Loucy (cell line): ENCODE results near the gene BMP3.

Source experiments
- H2AFZ ChIP-seq: fragments of 200-600 bp; sonication (generic); 2 replicates; pipeline ENCODE4 v1.6.0; 2016; ENCODE audit warnings: antibody characterized with exemption, mild to moderate bottlenecking, low read length, moderate library complexity
- H3F3A ChIP-seq: fragments of 200-600 bp; 2 replicates; pipeline ENCODE4 v1.6.0; 2016; ENCODE audit warnings: antibody characterized with exemption, low read depth, mild to moderate bottlenecking
- H3K27me3 ChIP-seq: fragments of 200-600 bp; sonication (generic); 2 replicates; pipeline ENCODE4 v1.6.1; 2014; ENCODE audit warnings: low read length, mild to moderate bottlenecking; ENCODE audit not compliant: insufficient read depth, poor library complexity, severe bottlenecking
- H3K36me3 ChIP-seq: fragments of 200-600 bp; sonication (generic); 2 replicates; pipeline ENCODE4 v1.6.1; 2016; ENCODE audit warnings: low read length; ENCODE audit not compliant: insufficient read depth
- H3K4me1 ChIP-seq: fragments of 200-600 bp; sonication (generic); 2 replicates; pipeline ENCODE4 v1.5.1; 2014; ENCODE audit warnings: low read length, mild to moderate bottlenecking; ENCODE audit not compliant: insufficient read depth, poor library complexity, severe bottlenecking
- H3K4me2 ChIP-seq: fragments of 200-600 bp; sonication (generic); 2 replicates; pipeline ENCODE4 v1.6.0; 2014; ENCODE audit warnings: antibody characterized with exemption, low read length, low read depth, mild to moderate bottlenecking; ENCODE audit not compliant: poor library complexity, severe bottlenecking
- H3K4me3 ChIP-seq: fragments of 200-600 bp; sonication (generic); 2 replicates; pipeline ENCODE4 v1.5.1; 2014; ENCODE audit warnings: low read length, mild to moderate bottlenecking, mixed read lengths; ENCODE audit not compliant: poor library complexity, severe bottlenecking
- H3K79me2 ChIP-seq: fragments of 200-600 bp; sonication (generic); 2 replicates; pipeline ENCODE4 v1.6.1; 2014; ENCODE audit warnings: low read length; ENCODE audit not compliant: insufficient read depth
- H3K9ac ChIP-seq: fragments of 200-600 bp; sonication (generic); 2 replicates; pipeline ENCODE4 v1.6.0; 2014; ENCODE audit warnings: mild to moderate bottlenecking, low read depth, low read length, moderate library complexity; ENCODE audit not compliant: poor library complexity, severe bottlenecking
- H3K9me2 ChIP-seq: fragments of 200-600 bp; sonication (generic); replicated peaks from 2 replicates; pipeline ENCODE4 v1.6.1; 2016; ENCODE audit warnings: low read depth, low read length, mixed read lengths
- H3K9me3 ChIP-seq: fragments of 200-600 bp; sonication (generic); 2 replicates; pipeline ENCODE4 v1.6.1; 2014; ENCODE audit warnings: mild to moderate bottlenecking, antibody characterized with exemption, low read length, low read depth; ENCODE audit not compliant: insufficient read depth
- H4K20me1 ChIP-seq: fragments of 200-600 bp; sonication (generic); 2 replicates; pipeline ENCODE4 v1.6.0; 2014; ENCODE audit warnings: antibody characterized with exemption, low read length, mild to moderate bottlenecking; ENCODE audit not compliant: insufficient read depth, poor library complexity, severe bottlenecking
- CTCF ChIP-seq: fragments of 200-600 bp; sonication (generic); conservative IDR thresholded peaks from 2 replicates; pipeline ENCODE4 v1.5.1; 2014; ENCODE audit warnings: mild to moderate bottlenecking, antibody characterized with exemption, low read length
- EZH2phosphoT487 ChIP-seq: fragments of 200-600 bp; IDR thresholded peaks from 2 replicates; pipeline ENCODE4 v1.6.1; 2018; ENCODE audit warnings: antibody characterized with exemption, mild to moderate bottlenecking, moderate library complexity, borderline replicate concordance

The BMP3 gene

GRCh38 chr4:81062001-81062400 is 31.5 kb downstream of the BMP3 start:
- Histone ChIP-seq H3K4me1 (no peaks in the 10 kb centered on the region), H3K9me3 (no peaks in the 10 kb centered on the region), H3K27me3 (no peaks in the 10 kb centered on the region), H3K36me3 (no peaks in the 10 kb centered on the region), H3F3A (no peaks in the 10 kb centered on the region), H3K9me2 (no peaks in the 10 kb centered on the region), H2AFZ (0 out of 2 replicates have a peak overlapping the region, but pooled peaks have one; percentile 5), H4K20me1 (no peaks in the 10 kb centered on the region), H3K79me2 (no peaks in the 10 kb centered on the region), H3K4me2 (no peak overlapping the region), H3K9ac (no peak overlapping the region), H3K4me3 (no peak overlapping the region)
- TF ChIP-seq CTCF (no peak), EZH2phosphoT487 (no peak)

- Histone ChIP-seq H3K27me3 (no peaks in the 10 kb centered on the region), H3K4me1 (no peaks in the 10 kb centered on the region), H2AFZ (no peak overlapping the region), H3K79me2 (no peaks in the 10 kb centered on the region), H3K9me3 (no peaks in the 10 kb centered on the region), H3K36me3 (no peaks in the 10 kb centered on the region), H3K9ac (no peak overlapping the region), H3K4me2 (no peak overlapping the region), H3K9me2 (no peaks in the 10 kb centered on the region), H4K20me1 (no peaks in the 10 kb centered on the region), H3K4me3 (no peak overlapping the region), H3F3A (no peaks in the 10 kb centered on the region)
- TF ChIP-seq EZH2phosphoT487 (no peak), CTCF (no peak)
Measured at GRCh38 chr4:81065446-81065845, 34.9 kb downstream of the BMP3 start.

- Histone ChIP-seq H3K36me3 (no peaks in the 10 kb centered on the region), H3K9me2 (no peaks in the 10 kb centered on the region), H3K9me3 (no peaks in the 10 kb centered on the region), H3K4me2 (no peak overlapping the region), H3K79me2 (no peaks in the 10 kb centered on the region), H3K4me3 (no peak overlapping the region), H3K27me3 (no peaks in the 10 kb centered on the region), H3F3A (no peaks in the 10 kb centered on the region), H3K9ac (no peak overlapping the region), H3K4me1 (no peaks in the 10 kb centered on the region), H2AFZ (no peak overlapping the region), H4K20me1 (no peaks in the 10 kb centered on the region)
- TF ChIP-seq EZH2phosphoT487 (no peak), CTCF (peak; percentile 96)
Measured at GRCh38 chr4:81069706-81070331, 39.3 kb downstream of the BMP3 start.
